Stimulated activated CD4-positive, alpha-beta T cell treated with anti-CD3 and anti-CD28 coated beads, Interleukin-15, amount 100 ng/mL, for 48 hours (primary cell): ENCODE measurements around the gene EIF3C.
A peak's percentile ranks its signal among the peaks of the same experiment; 100 is the strongest.
"Not testable (repeated sequence)": the region's sequence is repeated elsewhere in the genome, so short reads cannot be mapped to it uniquely, and the experiment has no call there.

ENCODE experiments used
- DNase-seq, 2 donors: peaks; one replicate each; pipeline ENCODE4 v3.0.0-alpha.2; 2020; ENCODE audit warnings: low read depth in 2 of 2

Gene EIF3C

GRCh38 chr16:28711220-28712083 lies at the start of gene EIF3C:
EIF3C (plus strand) TSS chr16:28711464; CDS start chr16:28711687, 223 bp downstream.
- DNase-seq = not testable (repeated sequence)

GRCh38 chr16:28666264-28666663 lies 45.0 kb upstream of the EIF3C start:
- DNase-seq = not testable (repeated sequence)

- DNase-seq = not testable (repeated sequence)
These were observed 43.8 kb upstream of the EIF3C start for GRCh38 chr16:28667480-28667879.

- DNase-seq = not testable (repeated sequence)
These were observed 43.1 kb upstream of the EIF3C start for GRCh38 chr16:28668199-28668598.

GRCh38 chr16:28688327-28688952 lies 22.8 kb upstream of the EIF3C start:
- not testable (repeated sequence) for DNase-seq

GRCh38 chr16:28689425-28689824 lies 21.8 kb upstream of the EIF3C start:
- not testable (repeated sequence) for DNase-seq

GRCh38 chr16:28691722-28692121 lies 19.5 kb upstream of the EIF3C start:
- DNase-seq = not testable (repeated sequence)

- DNase-seq = not testable (repeated sequence)
These were observed 17.9 kb upstream of the EIF3C start for GRCh38 chr16:28693257-28693950.

GRCh38 chr16:28699792-28700191 lies 11.5 kb upstream of the EIF3C start:
- DNase-seq = not testable (repeated sequence)

- not testable (repeated sequence) for DNase-seq
These were observed 10.9 kb upstream of the EIF3C start for GRCh38 chr16:28700349-28700748.

GRCh38 chr16:28701384-28701783 lies 9.9 kb upstream of the EIF3C start:
- DNase-seq = not testable (repeated sequence)

- not testable (repeated sequence) for DNase-seq
These were observed 7.0 kb upstream of the EIF3C start for GRCh38 chr16:28704246-28704645.

GRCh38 chr16:28722852-28723650 lies 11.8 kb downstream of the EIF3C start:
- DNase-seq = not testable (repeated sequence)

- not testable (repeated sequence) for DNase-seq
These were observed 20.0 kb downstream of the EIF3C start for GRCh38 chr16:28731253-28731652.

- DNase-seq = not testable (repeated sequence)
These were observed 21.3 kb downstream of the EIF3C start for GRCh38 chr16:28732455-28733124.

- not testable (repeated sequence) for DNase-seq
These were observed 28.5 kb downstream of the EIF3C start for GRCh38 chr16:28739787-28740186.

GRCh38 chr16:28740631-28741030 lies 29.4 kb downstream of the EIF3C start:
- DNase-seq = not testable (repeated sequence)

- DNase-seq = not testable (repeated sequence)
These were observed 30.0 kb downstream of the EIF3C start for GRCh38 chr16:28741295-28741694.

- DNase-seq = not testable (repeated sequence)
These were observed 35.5 kb downstream of the EIF3C start for GRCh38 chr16:28746618-28747350.

GRCh38 chr16:28749997-28750465 lies 38.8 kb downstream of the EIF3C start:
- peak in 1 of 2 donors; percentile 15 for DNase-seq
